ENCODE data around the gene ZNF655. TPM values are rescaled to one million over a fixed set of nuclear protein-coding genes. Genes with fewer than 3 reads are reported as not detected.
"Not testable (repeated sequence)": the region's sequence is repeated elsewhere in the genome, so short reads cannot be mapped to it uniquely, and the experiment has no call there.

The ZNF655 gene, protein sequence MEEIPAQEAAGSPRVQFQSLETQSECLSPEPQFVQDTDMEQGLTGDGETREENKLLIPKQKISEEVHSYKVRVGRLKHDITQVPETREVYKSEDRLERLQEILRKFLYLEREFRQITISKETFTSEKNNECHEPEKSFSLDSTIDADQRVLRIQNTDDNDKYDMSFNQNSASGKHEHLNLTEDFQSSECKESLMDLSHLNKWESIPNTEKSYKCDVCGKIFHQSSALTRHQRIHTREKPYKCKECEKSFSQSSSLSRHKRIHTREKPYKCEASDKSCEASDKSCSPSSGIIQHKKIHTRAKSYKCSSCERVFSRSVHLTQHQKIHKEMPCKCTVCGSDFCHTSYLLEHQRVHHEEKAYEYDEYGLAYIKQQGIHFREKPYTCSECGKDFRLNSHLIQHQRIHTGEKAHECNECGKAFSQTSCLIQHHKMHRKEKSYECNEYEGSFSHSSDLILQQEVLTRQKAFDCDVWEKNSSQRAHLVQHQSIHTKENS
- total RNA-seq: 10 to 100 TPM; 54.9 to 57.1 TPM

DNA sequence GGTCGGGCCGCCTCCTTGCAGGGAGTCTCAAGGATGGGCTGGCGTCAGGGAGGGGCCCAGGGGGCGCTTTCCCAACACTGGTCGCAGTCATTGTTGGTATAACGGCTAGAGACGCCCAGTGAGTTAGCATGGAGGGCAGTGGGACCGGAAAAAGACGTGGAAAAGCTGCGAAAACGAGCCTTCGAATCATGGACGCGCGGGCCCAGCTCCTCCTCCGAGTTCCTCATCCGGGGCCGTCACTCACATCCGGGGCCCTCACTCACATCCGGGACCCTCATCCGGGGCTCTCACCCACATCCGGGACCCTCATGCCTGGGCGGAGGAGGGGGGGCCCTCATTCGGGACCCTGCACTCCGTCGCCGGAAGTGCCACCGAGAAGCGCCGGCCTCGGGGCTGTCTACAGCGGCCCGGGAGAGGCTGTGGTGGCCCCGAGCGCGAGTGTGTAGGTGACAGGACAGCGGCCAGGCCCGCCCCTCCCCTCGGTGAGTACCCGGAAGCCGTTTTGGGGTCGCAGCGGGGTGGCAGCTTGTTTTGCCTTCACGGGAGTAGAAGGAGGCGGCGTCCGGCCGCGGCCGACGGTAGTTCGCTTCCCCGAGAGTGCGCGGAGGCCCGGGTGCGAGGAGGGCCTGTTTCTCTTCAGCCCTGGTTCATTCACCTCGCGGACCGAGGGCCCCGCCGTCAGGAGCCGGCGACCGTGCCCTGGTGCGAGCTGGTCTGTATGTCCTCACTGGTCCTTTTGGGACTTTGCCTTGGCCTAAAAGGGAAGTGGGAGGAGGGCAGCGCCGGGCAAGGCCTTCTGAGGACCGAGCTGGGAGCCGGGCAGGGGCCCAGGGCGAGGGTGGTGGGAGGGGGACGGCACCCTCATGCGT, at the start of gene ZNF655:
TSS of gene ZNF655 (plus strand) at position 337 of the 869 bp plus-strand sequence. CDS start 1,918 bp downstream, outside the sequence.
- CTCF ChIA-PET: interaction anchor here (0.7 kb wide), 1 partner anchor 58 kb away, joined by 3 read pairs; no protein-coding TSS in a partner anchor
- POLR2A ChIA-PET: interaction anchor here (0.5 to 2.4 kb wide), 11 partner anchors 13 to 361 kb away, joined by 3 to 21 read pairs (median 4); partner anchors contain the start of genes TRIM4, ZKSCAN5, ZNF394 and ZSCAN25

DNA sequence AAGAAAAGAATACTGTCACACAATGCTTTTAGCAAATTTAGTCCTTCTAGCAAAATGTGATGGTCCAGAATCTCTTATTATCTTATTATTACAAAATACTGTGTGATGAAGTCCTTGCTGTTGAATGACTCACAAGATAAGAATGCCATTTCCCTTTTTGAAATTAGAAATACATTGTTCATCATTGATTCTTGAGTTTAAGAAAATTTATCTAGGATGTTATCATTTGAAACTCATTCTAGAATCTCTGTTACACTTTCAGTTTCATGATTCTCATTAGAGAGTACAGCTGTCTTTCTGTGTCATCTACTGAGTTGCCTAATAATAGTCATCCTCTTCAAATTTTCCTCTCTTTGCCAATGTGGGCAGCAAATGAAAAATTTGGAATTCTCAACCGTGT, 44.4 kb upstream of the ZNF655 start:
- CTCF ChIA-PET: no interaction called here
- POLR2A ChIA-PET: interaction anchor here (1.0 kb wide), 1 partner anchor 44 kb away, joined by 3 read pairs; no protein-coding TSS in a partner anchor

GRCh38 chr7:99521399-99521798, 37.0 kb upstream of the ZNF655 start:
- CTCF ChIA-PET: interaction anchor here (1.4 kb wide), 1 partner anchor 59 kb away, joined by 3 read pairs; no protein-coding TSS in a partner anchor
- POLR2A ChIA-PET: no interaction called here

- CTCF ChIA-PET: no interaction called here
- POLR2A ChIA-PET: no interaction called here
These were observed 32.6 kb upstream of the ZNF655 start for GRCh38 chr7:99525713-99526440.

DNA sequence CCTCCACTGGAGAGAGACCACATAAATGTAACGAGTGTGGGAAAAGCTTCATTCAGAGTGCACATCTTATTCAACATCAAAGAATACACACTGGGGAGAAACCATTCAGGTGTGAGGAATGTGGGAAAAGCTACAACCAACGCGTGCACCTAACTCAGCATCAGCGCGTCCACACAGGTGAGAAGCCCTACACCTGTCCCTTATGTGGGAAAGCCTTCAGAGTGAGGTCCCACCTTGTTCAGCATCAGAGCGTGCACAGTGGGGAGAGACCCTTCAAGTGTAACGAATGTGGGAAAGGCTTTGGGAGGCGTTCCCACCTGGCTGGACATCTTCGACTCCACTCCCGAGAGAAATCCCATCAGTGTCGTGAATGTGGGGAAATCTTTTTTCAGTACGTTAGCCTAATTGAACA, 27.1 kb upstream of the ZNF655 start:
- ChIA-PET POLR2A (no interaction called here), CTCF (interaction anchor here (0.6 kb wide), 1 partner anchor 177 kb away, joined by 4 read pairs; no protein-coding TSS in a partner anchor)

DNA sequence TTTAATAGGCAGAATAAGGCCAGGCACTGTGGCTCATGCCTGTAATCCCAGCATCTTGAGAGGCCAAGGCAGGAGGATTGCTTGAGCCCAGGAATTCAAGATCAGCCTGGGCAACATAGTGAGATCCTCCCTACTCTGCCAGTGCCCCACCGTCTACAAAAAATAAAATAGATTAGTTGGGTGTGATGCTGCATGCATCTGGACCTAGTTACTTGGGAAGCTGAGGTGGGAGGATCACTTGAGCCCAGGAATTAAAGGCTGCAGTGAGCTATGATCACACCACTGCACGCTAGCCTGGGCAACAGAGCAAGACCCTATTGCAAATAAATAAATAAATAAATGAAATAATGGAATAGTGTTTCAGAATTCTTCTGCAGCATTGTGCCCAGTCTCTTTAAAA, 22.8 kb upstream of the ZNF655 start:
- CTCF ChIA-PET: no interaction called here

DNA sequence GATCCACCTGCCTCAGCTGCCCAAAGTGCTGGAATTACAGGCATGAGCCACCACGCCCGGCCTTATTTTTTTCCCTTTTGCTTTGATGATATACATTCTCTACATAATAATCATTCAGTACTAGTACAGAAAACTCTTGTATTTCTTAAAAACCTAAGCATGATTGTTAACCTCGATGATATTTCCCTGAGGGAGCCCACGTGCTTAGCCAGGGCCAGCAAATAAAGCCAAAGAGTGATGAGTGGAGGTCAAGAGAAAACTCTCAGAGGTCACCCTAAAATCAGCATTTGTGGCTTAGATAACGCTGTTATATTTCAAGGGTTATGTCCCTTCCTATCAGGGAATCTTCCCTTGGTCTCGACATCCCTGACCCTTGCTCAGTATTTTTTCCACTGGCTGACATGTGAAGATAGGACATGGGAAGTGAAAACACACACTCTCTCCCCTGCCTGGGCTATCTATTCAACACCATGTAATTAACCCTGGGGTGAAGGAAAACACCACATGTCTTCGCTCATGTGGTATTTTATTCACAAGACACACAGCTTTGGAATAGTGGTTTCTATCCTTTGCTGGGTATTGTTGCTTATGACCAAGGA, 19.1 kb upstream of the ZNF655 start:
- ChIA-PET CTCF (interaction anchor here (0.6 kb wide), 1 partner anchor 554 kb away, joined by 3 read pairs; no protein-coding TSS in a partner anchor), POLR2A (interaction anchor here (0.6 kb wide), 1 partner anchor 82 kb away, joined by 3 read pairs; no protein-coding TSS in a partner anchor)

More for the DNA sequence above, 22.8 kb upstream of the ZNF655 start:
- POLR2A ChIA-PET: no interaction called here

DNA sequence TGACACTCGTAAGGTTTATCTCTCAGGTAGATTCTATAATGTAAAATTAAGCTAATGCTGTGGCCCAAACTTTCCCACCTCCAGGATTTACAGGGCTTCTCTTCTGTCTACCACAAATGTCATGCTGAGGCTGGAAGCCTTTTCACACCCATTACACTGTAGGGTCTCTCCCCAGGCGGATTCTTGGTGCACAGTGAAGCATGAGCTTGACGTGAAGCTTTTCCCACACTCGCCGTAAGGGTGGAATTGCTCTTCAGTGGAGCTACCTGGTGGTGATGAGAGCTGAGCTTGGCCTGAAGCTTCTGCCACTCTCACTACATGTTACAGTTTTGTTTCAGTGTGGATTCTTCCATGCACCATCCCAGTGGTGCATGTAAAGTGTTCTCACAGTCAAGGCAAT, 17.9 kb upstream of the ZNF655 start:
- CTCF ChIA-PET: no interaction called here
- POLR2A ChIA-PET: interaction anchor here (0.6 to 0.7 kb wide), 3 partner anchors 12 to 88 kb away, joined by 3 to 5 read pairs (median 3); partner anchors contain the start of genes FAM200A and ZNF655

GRCh38 chr7:99541212-99541611, 17.2 kb upstream of the ZNF655 start:
- POLR2A ChIA-PET: interaction anchor here (0.7 kb wide), 1 partner anchor 11 kb away, joined by 5 read pairs; the partner anchor contains the start of gene FAM200A
- CTCF ChIA-PET: interaction anchor here (0.7 kb wide), 1 partner anchor 30 kb away, joined by 6 read pairs; no protein-coding TSS in a partner anchor

DNA sequence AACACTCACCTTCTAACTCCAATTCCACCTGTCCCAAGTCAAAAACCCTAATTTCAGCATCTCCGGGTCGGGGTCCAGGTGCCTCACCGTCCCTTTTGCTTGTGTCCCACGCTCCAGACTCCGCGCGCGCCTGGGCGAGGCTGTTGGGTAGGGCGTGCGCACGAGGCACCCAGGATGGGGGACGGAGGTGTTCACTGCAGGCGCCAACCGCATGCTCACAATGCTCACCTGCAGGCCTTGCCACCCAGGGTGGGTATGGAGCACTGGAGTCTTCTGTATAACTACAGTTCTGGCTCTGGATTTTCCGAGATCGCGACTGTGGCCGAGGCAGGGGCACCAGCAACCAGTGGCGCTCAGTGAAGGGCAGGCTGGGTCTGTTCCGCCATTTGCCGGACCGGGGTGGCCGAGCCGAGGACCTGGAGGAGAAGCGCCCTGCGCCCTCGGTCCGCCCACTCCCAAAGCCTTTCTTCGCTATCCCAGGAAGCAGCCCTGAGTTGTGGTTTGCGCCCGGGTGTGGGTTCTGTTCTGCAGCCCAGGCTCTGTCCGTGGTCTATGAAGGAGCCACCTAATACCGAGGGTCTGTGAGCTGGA, 15.3 kb upstream of the ZNF655 start:
- CTCF ChIA-PET: no interaction called here

GRCh38 chr7:99543916-99544315, 14.5 kb upstream of the ZNF655 start:
- CTCF ChIA-PET: interaction anchor here (0.7 kb wide), 1 partner anchor 253 kb away, joined by 4 read pairs; no protein-coding TSS in a partner anchor
- POLR2A ChIA-PET: no interaction called here

More for the DNA sequence above, 15.3 kb upstream of the ZNF655 start:
- POLR2A ChIA-PET: no interaction called here

GRCh38 chr7:99545308-99545707, 13.1 kb upstream of the ZNF655 start:
- ChIA-PET CTCF (interaction anchor here (0.7 kb wide), 3 partner anchors 27 to 147 kb away, joined by 3 to 4 read pairs (median 3); no protein-coding TSS in a partner anchor), POLR2A (interaction anchor here (0.6 kb wide), 1 partner anchor 14 kb away, joined by 4 read pairs; no protein-coding TSS in a partner anchor)

DNA sequence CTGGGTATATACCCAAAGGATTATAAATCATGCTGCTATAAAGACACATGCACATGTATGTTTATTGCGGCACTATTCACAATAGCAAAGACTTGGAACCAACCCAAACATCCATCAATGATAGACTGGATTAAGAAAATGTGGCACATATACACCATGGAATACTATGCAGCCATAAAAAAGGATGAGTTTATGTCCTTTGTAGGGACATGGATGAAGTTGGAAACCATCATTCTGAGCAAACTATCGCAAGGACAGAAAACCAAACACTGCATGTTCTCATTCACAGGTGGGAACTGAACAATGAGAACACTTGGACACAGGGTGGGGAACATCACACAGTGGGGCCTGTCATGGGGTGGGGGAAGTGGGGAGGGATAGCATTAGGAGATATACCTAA, 8.9 kb upstream of the ZNF655 start:
- POLR2A ChIA-PET, CTCF ChIA-PET: not testable (repeated sequence)

- CTCF ChIA-PET: no interaction called here
- POLR2A ChIA-PET: no interaction called here
These were observed 7.1 kb upstream of the ZNF655 start for GRCh38 chr7:99551334-99551733.

DNA sequence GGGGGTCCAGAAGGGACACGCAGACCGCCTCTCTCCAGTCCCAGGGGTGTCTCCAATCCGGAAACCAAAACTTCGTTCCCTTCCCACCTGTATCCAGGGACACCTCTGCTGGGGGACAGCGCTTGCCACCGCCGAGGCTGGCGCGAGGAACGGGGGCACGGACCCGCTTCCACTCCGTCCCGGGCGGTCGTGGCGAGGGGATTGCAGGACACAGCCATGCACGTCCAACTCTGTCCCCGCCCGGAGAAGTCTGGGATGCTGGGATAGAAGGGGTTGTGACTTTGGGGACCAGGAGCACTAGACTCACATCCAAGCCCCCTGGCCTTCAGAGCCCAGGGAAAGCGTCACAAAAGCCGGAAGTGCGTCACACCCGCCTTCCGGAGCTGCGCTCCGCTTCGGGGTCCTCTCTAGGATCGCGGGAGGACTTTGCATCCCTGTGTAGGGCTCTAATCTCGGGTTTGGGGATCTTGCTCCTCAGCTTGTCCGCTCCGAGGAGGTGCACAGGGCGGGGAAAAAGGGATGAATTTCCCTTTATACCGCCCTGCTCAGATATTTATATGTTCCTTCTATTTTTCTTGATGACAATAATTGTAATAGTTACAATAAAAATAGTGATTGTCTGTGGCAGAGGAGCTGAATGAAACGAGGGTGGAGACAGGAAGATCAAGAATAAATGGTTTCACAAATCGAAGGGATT, 6.5 kb upstream of the ZNF655 start, which contains the start of gene FAM200A:
TSS of gene FAM200A (minus strand) at position 348 of the 697 bp plus-strand sequence. CDS start 3,707 bp downstream, outside the sequence.
- CTCF ChIA-PET: no interaction called here
- POLR2A ChIA-PET: interaction anchor here (0.6 to 0.9 kb wide), 2 partner anchors 11 to 72 kb away, joined by 3 to 5 read pairs; no protein-coding TSS in a partner anchor

- ChIA-PET POLR2A (interaction anchor here (0.6 kb wide), 1 partner anchor 81 kb away, joined by 8 read pairs; no protein-coding TSS in a partner anchor), CTCF (no interaction called here)
These were observed 5.4 kb upstream of the ZNF655 start for GRCh38 chr7:99553039-99553438.

GRCh38 chr7:99554939-99555338, 3.5 kb upstream of the ZNF655 start:
- ChIA-PET POLR2A (no interaction called here), CTCF (no interaction called here)
